Lower leg skin (tissue), 4 donors: ENCODE measurements around the gene ADORA2B. TPM values are rescaled to one million over a fixed set of nuclear protein-coding genes. Genes with fewer than 3 reads are reported as not detected.
"Not testable (repeated sequence)": the region's sequence is repeated elsewhere in the genome, so short reads cannot be mapped to it uniquely, and the experiment has no call there.

ENCODE experiments used
- DNase-seq, 2 donors: peaks; one replicate each; pipeline ENCODE4 v3.0.0-alpha.2; 2019; ENCODE audit warnings: low spot score in 2 of 2
- H3K4me3 ChIP-seq: fragments of 200-600 bp; sonication (generic); 2 replicates; pipeline ENCODE4 v1.5.1; 2017; ENCODE audit warnings: mild to moderate bottlenecking, low read depth; ENCODE audit not compliant: poor library complexity, severe bottlenecking
- POLR2A ChIP-seq, 2 donors: fragments of 450-650 bp; IDR thresholded peaks; one replicate each; pipeline ENCODE4 v1.6.1; 2016 to 2017; ENCODE audit warnings: antibody characterized with exemption in 2 of 2, mild to moderate bottlenecking in 1 of 2, moderate library complexity in 1 of 2
- WGBS, 2 donors: methylation state at CpG; one replicate each; pipeline ENCODE4 v1.1.5; 2018; 5-methylcytosine and 5-hydroxymethylcytosine counted together
- intact Hi-C: fragments of 100-400 bp; cut with DNase I; formaldehyde crosslinking; loops from one replicate; pipeline ENCODE4 v1.15.0; 2023; ENCODE audit warnings: low total_unique reads
- total RNA-seq, 4 donors: library from RNA; depleted of rRNA; stranded (reverse); fragments of >200 nt; gene quantifications; one replicate each; pipeline ENCODE4 v1.1.0, GENCODE V29; 2016
- TF ChIP-seq, protein P1 (sequence below), 3 donors: fragments of 450-650 bp; IDR thresholded peaks; one replicate each; pipeline ENCODE4 v1.5.1; 2016; ENCODE audit warnings: antibody characterized with exemption in 3 of 3, mild to moderate bottlenecking in 3 of 3, moderate library complexity in 2 of 3

Gene ADORA2B
- total RNA-seq, result 10 to 100 TPM; 21.2 to 37.0 (median 29.8) TPM

DNA sequence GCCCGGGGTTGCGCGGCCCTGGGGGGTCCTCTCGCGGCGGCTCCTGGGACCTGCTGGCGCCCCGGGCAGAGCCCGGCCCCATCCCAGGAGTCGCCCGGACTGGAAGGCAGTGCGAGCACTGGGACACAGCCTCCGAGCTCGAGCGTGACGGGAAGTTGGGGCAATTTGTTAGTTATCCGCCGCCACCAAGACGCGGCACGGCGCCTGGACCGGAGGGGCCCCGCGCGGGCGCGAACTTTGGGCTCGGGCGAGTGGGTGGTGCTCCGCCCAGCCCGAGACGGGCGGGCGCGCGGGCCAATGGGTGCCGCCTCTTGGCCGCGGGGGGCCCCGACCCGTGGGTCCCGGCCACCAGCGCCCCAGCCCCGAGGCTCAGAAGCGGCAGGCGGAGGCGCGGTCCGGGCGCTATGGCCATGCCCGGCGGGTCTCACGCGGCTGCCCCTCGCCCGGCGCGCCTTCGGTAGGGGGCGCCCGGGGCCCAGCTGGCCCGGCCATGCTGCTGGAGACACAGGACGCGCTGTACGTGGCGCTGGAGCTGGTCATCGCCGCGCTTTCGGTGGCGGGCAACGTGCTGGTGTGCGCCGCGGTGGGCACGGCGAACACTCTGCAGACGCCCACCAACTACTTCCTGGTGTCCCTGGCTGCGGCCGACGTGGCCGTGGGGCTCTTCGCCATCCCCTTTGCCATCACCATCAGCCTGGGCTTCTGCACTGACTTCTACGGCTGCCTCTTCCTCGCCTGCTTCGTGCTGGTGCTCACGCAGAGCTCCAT is at the start of gene ADORA2B:
Gene ADORA2B (plus strand): TSS at position 372 of the 768 bp plus-strand sequence. CDS start 119 bp downstream, at position 491.
- peak within 1 kb of the TSS; percentile 45 for H3K4me3 ChIP-seq
- 0% methylated on average over 1 to 37 of the region's 88 CpGs for WGBS, 2 donors
- DNase-seq, result peak in 1 of 2 donors; percentile 90
- TF ChIP-seq, protein P1, sequence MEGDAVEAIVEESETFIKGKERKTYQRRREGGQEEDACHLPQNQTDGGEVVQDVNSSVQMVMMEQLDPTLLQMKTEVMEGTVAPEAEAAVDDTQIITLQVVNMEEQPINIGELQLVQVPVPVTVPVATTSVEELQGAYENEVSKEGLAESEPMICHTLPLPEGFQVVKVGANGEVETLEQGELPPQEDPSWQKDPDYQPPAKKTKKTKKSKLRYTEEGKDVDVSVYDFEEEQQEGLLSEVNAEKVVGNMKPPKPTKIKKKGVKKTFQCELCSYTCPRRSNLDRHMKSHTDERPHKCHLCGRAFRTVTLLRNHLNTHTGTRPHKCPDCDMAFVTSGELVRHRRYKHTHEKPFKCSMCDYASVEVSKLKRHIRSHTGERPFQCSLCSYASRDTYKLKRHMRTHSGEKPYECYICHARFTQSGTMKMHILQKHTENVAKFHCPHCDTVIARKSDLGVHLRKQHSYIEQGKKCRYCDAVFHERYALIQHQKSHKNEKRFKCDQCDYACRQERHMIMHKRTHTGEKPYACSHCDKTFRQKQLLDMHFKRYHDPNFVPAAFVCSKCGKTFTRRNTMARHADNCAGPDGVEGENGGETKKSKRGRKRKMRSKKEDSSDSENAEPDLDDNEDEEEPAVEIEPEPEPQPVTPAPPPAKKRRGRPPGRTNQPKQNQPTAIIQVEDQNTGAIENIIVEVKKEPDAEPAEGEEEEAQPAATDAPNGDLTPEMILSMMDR (IDR thresholded peaks at IDR 0.05), result no peak
- no peak for TF ChIP-seq POLR2A (IDR thresholded peaks at IDR 0.05)
- intact Hi-C loops, result no loop called here

DNA sequence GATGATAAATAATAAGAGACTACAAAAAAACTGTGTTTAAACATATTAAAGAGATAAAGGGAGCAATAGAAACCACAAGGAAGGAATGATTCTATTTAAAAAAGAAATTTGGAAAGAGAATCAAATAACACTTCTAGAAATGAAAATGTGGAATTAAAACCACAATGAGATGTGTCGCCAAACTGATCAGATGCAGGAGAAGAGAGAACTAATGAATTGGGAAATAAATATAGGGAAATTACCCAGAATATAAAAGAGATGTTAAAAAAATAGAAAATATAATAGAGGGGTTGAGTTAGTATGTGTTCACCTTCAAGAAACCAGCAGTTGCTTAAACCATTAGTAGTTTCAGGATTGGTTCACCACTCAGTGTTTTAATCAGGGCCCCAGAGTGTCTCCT is 48.7 kb upstream of the ADORA2B start:
- no peak for TF ChIP-seq POLR2A (IDR thresholded peaks at IDR 0.05)
- TF ChIP-seq, protein P1 (IDR thresholded peaks at IDR 0.05), result no peak
- H3K4me3 ChIP-seq, result no peak overlapping the region
- intact Hi-C loops, result no loop called here
- no peak for DNase-seq
- WGBS, 2 donors, result 89 to 97% methylated on average over 1 of the region's 1 CpG

DNA sequence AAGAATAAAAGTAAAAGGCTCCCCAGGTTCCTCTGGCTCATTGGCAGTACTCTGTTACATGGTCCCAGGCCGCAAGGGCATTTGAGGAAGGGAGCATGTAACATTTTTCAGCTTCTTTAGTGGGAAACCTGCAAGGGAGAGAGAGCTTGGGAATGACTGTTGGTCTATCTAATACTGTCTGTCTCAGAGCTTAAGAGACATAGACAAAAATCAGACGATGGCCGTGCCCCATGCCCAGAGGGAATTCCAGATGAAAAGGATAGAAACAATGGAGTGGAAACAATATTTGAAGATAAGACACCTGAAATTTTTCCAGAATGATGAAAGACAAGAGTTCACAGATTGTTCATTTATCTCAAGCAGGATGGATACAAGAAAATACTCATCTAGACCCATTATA is 48.1 kb upstream of the ADORA2B start:
- DNase-seq, result peak in 1 of 2 donors; percentile 28
- intact Hi-C loops, result no loop called here
- no peak for TF ChIP-seq POLR2A (IDR thresholded peaks at IDR 0.05)
- TF ChIP-seq, protein P1 (IDR thresholded peaks at IDR 0.05), result no peak
- WGBS, 2 donors, result 82 to 89% methylated on average over 3 of the region's 3 CpGs
- H3K4me3 ChIP-seq, result no peak overlapping the region

DNA sequence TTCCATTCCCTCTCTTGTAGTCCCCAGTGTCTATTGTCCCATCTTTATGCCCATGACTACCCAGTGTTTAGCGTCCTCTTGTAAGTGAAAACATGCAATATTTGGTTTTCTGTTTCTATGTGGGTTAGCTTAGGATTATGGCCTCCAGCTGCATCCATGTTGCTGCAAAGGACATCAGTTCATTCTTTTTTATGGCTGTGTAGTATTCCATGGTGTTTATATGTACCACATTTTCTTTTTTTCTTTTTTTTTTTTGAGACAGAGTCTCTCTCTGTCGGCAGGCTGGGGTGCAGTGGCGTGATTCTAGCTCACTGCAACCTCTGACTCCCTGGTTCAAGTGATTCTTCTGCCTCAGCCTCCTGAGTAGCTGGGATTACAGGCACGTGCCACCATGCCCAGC is 45.3 kb upstream of the ADORA2B start:
- H3K4me3 ChIP-seq, intact Hi-C loops, DNase-seq: not testable (repeated sequence)
- WGBS, 2 donors, result 95 to 96% methylated on average over 4 of the region's 4 CpGs

DNA sequence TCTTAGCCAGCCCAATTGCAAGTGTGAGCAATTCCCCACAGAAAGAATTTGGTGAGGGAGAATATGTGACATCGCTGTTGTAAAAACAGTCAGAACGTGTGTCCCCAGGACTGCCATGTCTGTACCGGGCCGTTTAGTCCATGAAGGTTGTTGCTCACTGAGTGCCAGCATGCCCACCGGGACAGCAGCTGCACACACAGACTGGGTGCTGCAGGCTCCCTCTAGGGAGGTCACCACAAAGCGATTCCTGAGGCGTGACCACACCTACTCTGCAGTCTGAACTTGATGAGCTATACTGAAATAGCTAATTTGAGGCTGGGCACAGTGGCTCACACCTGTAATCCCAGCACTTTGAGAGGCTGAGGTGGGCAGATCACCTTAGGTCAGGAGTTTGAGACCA is 44.1 kb upstream of the ADORA2B start:
- TF ChIP-seq, protein P1 (IDR thresholded peaks at IDR 0.05), result no peak
- TF ChIP-seq POLR2A (IDR thresholded peaks at IDR 0.05), result no peak
- WGBS, 2 donors, result 79 to 82% methylated on average over 7 of the region's 7 CpGs
- peak in 1 of 2 donors; percentile 32 for DNase-seq
- intact Hi-C loops, result no loop called here
- no peak overlapping the region for H3K4me3 ChIP-seq

DNA sequence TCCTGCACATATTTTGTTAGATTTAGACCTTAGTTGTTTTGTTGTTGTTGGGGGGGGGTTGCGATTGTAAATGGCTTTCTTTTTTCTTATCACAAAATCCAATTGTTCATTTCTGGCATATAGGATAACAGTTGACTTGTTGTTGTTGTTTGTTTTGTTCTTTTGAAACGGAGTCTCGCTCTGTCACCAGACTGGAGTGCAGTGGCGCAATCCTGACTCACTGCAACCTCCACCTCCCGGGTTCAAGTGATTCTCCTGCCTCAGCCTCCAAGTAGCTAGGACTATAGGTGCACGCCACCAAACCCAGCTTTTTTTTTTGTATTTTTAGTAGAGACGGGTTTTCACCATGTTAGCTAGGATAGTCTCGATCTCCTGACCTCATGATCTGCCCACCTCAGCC is 39.7 kb upstream of the ADORA2B start:
- WGBS, 2 donors, result 91 to 92% methylated on average over 8 of the region's 8 CpGs
- H3K4me3 ChIP-seq, intact Hi-C loops, DNase-seq: not testable (repeated sequence)

DNA sequence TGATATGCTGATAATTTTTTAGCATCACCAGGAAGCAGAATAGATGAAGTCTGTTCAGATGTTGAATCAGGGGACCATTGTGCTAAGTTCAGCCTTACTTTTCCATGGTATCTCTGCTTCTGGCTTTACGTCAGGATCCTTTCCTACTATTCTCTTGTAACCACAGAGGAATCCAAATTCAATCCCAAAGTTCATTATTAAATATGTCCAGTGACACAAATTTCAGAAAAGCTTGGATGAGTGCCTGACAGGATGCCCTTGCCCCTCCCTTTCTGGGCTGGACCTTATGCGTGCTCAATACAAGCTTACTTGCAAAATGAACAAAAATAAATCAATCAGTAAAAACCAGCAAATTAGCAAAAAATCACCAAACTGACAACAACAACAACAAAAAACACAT is 37.6 kb upstream of the ADORA2B start:
- intact Hi-C loops, result no loop called here
- H3K4me3 ChIP-seq, result no peak overlapping the region
- DNase-seq, result no peak
- TF ChIP-seq, protein P1 (IDR thresholded peaks at IDR 0.05), result no peak
- TF ChIP-seq POLR2A (IDR thresholded peaks at IDR 0.05), result no peak
- 77% methylated on average over 2 of the region's 2 CpGs for WGBS, 2 donors
